Fibroblast of the aortic adventitia (primary cell): ENCODE results near the gene DNAJC10. TPM values are rescaled to one million over a fixed set of nuclear protein-coding genes. Genes with fewer than 3 reads are reported as not detected.
"Not testable (repeated sequence)": the region's sequence is repeated elsewhere in the genome, so short reads cannot be mapped to it uniquely, and the experiment has no call there.

ENCODE experiments used
- DNase-seq: peaks from one replicate; pipeline ENCODE4 v3.0.0-alpha.2; 2010; ENCODE audit warnings: low read depth
- H3K4me3 ChIP-seq: 2 replicates; pipeline ENCODE4 v1.5.1; 2011; ENCODE audit warnings: low read depth, mild to moderate bottlenecking, control low read depth, low read length, moderate library complexity
- CTCF ChIP-seq: IDR thresholded peaks from 2 replicates; pipeline ENCODE4 v1.5.1; 2011; ENCODE audit warnings: mild to moderate bottlenecking, low read length, control low read depth, inconsistent platforms; ENCODE audit not compliant: insufficient read depth
- total RNA-seq: library from RNA; depleted of rRNA; stranded (reverse); fragments of >200 nt; gene quantifications from 2 replicates; pipeline ENCODE4 v1.2.3, GENCODE V29; 2012; ENCODE audit warnings: low replicate concordance

Gene DNAJC10
- total RNA-seq, 1 donor: 184 TPM

GRCh38 chr2:182680837-182681236, 35.2 kb upstream of the DNAJC10 start:
- DNase-seq: no peak
- TF ChIP-seq CTCF: no peak
- H3K4me3 ChIP-seq: no peak overlapping the region

DNA sequence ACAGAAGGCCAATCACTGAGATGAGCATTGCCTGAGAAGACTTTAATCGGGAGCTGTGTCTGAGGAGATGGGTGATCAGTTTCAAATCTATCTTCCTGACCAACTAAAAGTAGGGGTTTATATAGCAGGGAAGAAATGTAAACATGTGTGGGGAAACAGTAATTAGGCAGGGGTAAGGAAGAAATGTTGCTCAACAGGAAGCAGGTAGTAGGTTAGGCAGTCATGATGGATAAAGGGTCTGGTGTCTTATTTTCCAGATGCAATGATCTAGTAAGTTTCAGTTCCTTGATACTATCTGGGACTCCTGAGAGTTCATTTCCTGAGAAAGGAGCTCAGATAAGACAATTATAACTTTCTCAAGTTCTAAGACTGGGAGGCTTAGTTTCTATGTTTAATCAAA, 33.8 kb upstream of the DNAJC10 start:
- no peak for TF ChIP-seq CTCF
- no peak for DNase-seq

GRCh38 chr2:182685559-182685958, 30.5 kb upstream of the DNAJC10 start:
- no peak for TF ChIP-seq CTCF
- no peak for DNase-seq
- H3K4me3 ChIP-seq: no peak overlapping the region

More for the DNA sequence above, 33.8 kb upstream of the DNAJC10 start:
- H3K4me3 ChIP-seq: no peak overlapping the region

GRCh38 chr2:182686763-182687162, 29.3 kb upstream of the DNAJC10 start:
- H3K4me3 ChIP-seq, DNase-seq: not testable (repeated sequence)

DNA sequence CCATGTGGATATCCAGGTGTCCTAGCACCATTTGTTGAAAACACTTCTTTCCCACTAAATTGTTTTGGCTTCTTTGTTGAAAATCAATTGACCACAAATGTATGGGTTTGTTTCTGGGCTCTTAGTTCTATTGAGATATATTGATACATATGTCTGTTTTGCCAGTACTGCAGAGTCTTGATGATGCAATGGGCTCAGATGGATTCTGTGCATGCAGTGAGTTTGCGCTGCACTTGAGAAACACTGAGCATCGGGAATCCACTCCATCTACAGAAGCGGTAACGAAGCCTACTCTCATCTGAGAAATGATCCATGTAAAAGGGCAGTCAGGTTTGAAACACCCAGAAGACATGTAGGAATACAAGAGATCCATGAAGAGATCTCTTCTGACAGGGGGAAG, 21.9 kb upstream of the DNAJC10 start:
- no peak for DNase-seq
- TF ChIP-seq CTCF: no peak
- no peak overlapping the region for H3K4me3 ChIP-seq

DNA sequence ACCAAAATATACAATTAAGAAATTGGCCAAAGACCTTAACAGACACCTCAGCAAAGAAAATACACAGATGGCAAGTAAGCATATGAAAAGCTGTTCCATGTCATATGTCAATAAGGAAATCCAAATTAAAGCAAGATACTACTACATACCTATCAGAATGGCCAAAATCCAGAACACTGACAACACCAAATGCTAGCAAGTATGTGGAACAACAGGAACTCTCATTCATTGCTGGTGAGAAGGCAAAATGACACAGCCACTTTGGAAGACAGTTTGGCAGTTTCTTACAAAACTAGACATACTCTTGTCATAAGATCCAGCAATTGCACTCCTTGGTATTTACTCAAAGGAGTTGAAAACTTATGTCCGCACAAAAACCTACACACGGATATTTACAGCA, 20.3 kb upstream of the DNAJC10 start:
- no peak overlapping the region for H3K4me3 ChIP-seq
- no peak for DNase-seq
- TF ChIP-seq CTCF: no peak

GRCh38 chr2:182698671-182699070, 17.4 kb upstream of the DNAJC10 start:
- no peak overlapping the region for H3K4me3 ChIP-seq
- DNase-seq: no peak
- TF ChIP-seq CTCF: no peak
